Stimulated activated CD8-positive, alpha-beta memory T cell treated with anti-CD3 and anti-CD28 coated beads, Interleukin-15, amount 100 ng/mL, for 24 hours (primary cell): ENCODE data around the gene C10orf105.

ENCODE experiments used
- DNase-seq: peaks from one replicate; pipeline ENCODE4 v3.0.0-alpha.2; 2020; ENCODE audit warnings: low read depth

The C10orf105 gene

GRCh38 chr10:71697938-71698709 lies 21.5 kb downstream of the C10orf105 start:
- no peak for DNase-seq

- DNase-seq: peak; percentile 43
Observed at GRCh38 chr10:71696628-71697326, 22.8 kb downstream of the C10orf105 start.

DNA sequence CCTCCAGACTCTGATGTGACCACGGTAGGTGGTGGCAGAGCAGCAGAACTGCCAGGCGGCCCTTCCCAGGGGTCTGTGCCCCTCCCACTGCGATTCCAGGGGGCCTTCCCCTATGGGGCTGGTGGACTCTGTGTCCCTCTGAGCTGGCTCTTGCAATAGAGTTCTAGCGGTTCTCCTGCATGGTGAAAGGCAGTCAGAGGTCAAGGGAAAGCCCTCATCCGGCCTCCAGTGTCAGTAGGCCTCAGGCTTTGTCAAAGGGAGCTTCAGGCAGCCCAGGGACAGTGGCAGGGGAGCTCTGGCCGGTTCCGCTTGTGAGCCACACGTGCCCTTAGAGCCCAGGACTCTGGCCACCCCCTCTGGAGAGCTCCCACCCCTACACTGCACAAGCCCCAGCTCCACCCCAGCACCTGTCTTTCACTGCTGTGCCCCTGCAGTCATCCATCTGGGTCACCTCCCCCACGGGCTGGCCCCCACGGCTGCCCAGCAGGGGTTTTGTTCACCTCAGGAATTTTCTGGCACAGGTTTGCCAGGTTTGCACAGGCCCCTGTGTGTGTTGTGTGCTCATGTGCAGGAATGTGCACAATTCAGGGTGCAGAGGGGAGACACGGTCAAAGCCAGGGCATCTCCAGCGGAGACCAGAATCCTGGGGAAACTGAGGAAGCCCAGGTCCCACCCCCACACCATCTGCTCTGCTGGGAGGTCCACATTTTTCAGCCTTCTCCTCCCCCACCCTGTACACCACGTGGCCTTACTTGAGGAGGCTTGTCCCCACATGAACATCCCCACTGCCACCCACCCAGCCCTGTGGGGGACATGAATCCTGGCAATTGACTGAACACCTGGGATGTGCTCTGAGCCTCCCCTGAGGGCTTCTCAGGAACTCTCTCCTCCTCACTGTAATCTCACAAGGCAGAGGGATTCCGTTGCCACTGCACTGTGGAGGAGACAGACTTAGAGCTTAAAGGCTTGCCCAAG lies 23.8 kb downstream of the C10orf105 start:
- DNase-seq: no peak

GRCh38 chr10:71694567-71694968 lies 25.0 kb downstream of the C10orf105 start:
- DNase-seq: no peak

GRCh38 chr10:71694039-71694501 lies 25.5 kb downstream of the C10orf105 start:
- DNase-seq: no peak

DNA sequence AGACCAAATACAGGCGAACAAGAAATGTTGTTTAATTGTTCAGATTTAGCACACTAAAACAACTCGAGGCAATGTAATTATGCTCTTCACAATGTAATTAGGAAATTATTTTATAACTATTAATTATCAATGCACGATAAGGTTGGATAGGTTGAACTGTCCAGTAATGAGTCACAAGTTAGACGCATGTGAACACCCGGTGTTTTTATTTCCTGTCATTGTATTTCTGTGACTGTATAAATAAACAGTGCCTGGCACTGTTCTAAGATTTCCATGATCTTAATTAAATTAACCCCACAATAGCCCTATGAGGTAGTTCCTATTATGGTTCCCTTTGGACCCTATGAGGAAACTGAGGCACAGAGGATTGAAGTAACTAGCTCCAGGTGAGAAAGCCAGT lies 26.2 kb downstream of the C10orf105 start:
- DNase-seq: no peak

- DNase-seq: no peak
Observed at GRCh38 chr10:71692598-71693306, 26.8 kb downstream of the C10orf105 start.

DNA sequence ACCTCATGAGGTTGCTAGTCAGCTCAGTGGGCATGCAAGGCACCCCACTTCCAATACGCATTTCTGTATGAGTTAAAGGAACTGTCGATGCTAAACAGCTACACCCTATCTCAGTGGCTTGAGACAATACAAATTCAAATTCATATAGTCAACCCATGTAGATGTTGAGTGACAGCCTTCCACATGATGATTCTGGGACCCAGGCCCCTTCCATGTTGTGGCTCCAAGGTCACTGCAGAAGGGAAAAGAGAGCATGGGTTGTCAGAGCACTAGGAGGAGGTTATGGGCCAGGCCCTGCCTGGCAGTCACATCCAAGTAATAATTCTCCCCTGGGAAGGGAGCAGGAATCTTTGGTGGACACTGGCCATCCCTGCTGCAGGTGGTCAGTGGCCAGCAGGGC lies 28.2 kb downstream of the C10orf105 start:
- DNase-seq: no peak

- no peak for DNase-seq
Observed at GRCh38 chr10:71690094-71690720, 29.4 kb downstream of the C10orf105 start.

DNA sequence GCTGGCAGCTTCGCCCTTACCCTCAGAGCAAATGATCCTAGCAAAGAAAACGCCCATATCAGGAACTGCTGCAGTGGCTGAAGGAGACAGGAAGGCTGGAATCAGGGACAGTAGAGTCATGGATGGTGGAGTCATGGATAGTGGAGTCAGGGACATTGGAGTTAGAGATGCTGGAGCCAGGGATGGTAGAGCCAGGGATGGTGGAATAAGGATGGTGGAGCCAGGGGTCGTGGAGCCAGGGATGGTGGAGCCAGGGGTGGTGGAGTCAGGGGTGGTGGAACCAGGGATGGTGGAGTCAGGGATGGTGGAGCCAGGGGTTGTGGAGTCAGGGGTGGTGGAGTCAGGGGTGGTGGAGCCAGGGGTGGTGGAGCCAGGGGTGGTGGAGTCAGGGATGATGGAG lies 31.3 kb downstream of the C10orf105 start:
- no peak for DNase-seq

- DNase-seq: no peak
Observed at GRCh38 chr10:71687480-71687879, 32.1 kb downstream of the C10orf105 start.

GRCh38 chr10:71687077-71687476 lies 32.5 kb downstream of the C10orf105 start:
- DNase-seq: no peak

DNA sequence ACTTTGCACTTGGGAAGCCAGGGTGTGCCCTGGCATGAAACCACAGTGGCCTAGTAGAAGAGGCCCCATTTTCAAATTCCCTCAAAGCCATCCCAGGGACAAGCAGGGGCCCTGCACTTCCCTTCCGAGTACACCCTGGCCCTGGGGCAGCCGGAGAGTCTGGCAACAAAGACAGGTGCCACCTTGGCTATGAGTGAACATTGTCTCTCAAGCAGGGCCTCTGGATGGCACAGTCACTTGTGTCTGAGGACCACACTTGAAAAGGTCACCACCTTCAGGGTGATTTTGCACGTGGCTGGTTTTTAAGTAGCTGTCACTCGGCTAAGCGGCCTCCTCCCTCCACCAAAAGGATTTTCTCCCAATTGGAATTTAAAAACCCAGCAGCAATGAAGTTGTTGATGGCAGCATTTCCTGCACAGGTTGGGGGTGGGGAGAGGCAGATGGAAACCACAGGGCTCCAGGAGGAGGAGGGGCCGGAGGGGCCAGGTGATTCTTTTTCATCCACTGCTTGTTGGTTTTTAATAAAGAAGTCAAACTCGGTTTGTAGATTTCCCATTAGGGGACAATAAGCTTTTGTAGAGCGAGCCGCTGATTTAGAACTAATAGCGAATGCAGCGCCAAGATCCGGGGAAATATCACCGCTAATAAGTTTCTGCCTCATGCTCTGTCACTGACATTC lies 33.9 kb downstream of the C10orf105 start:
- DNase-seq: no peak

- DNase-seq: no peak
Observed at GRCh38 chr10:71684356-71685173, 35.0 kb downstream of the C10orf105 start.

DNA sequence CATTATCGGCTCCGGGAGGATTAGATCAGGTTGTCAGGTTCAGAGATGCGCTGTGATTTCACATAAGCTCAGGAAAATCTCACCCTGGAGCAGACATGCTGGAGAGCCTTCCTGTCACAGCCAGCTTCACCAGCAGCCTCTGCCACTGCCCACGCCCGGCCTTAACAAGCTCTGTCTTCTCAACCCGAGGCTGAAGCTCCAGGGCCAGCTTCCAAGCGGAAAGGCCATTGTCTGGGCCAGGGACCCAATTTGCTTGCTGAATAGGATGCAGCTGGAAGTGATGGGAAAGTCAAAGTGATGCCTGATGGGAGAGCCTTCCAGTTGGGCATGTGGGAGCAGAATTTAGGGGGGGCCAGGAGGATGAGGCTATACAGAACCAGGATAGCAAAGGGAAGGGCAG lies 36.3 kb downstream of the C10orf105 start:
- no peak for DNase-seq

DNA sequence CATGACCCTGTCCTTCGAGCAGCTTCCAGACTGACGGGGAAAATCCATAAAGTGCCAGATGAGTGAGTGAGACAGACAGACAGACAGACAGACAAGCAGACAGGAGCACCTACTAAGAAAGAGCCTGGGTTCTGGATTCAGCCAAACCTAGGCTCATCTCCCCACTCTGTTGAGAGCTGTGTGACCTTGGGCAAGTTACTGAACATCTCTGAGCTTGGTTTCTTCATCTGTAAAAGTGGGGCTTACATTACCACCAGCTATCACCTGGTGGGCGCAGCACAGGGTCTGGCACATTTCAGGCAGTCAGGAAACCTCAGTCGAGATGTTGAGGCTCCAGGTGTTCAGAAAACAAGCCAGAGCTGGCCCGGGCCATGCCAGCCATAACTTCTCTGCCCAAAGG lies 37.6 kb downstream of the C10orf105 start:
- DNase-seq: no peak

- no peak for DNase-seq
Observed at GRCh38 chr10:71679425-71679824, 40.2 kb downstream of the C10orf105 start.

- DNase-seq: no peak
Observed at GRCh38 chr10:71678057-71678805, 41.3 kb downstream of the C10orf105 start.

GRCh38 chr10:71677261-71677660 lies 42.3 kb downstream of the C10orf105 start:
- DNase-seq: no peak
